Upper lobe of right lung (tissue), 1 donor: ENCODE results near the gene PLN. TPM values are rescaled to one million over a fixed set of nuclear protein-coding genes. Genes with fewer than 3 reads are reported as not detected.

Source experiments
- ATAC-seq: fragments of 200-7000 bp; cut with Tn5 transposase; one replicate; pipeline ENCODE4 v1.9.1; 2020; ENCODE audit warnings: mild to moderate bottlenecking, moderate library complexity
- DNase-seq: peaks from one replicate; pipeline ENCODE4 v3.0.0-alpha.2; 2020
- H3K27ac ChIP-seq: fragments of 200-600 bp; one replicate; pipeline ENCODE4 v1.8.0; 2022
- H3K27me3 ChIP-seq: fragments of 200-600 bp; one replicate; pipeline ENCODE4 v1.8.0; 2022; ENCODE audit warnings: mild to moderate bottlenecking
- H3K36me3 ChIP-seq: fragments of 200-600 bp; one replicate; pipeline ENCODE4 v1.8.0; 2022
- H3K4me1 ChIP-seq: fragments of 200-600 bp; one replicate; pipeline ENCODE4 v1.8.0; 2022
- H3K4me3 ChIP-seq: fragments of 200-600 bp; one replicate; pipeline ENCODE4 v1.8.0; 2022; ENCODE audit warnings: mild to moderate bottlenecking
- H3K9me3 ChIP-seq: fragments of 200-600 bp; one replicate; pipeline ENCODE4 v1.8.0; 2022
- intact Hi-C: fragments of 100-400 bp; cut with DNase I; formaldehyde crosslinking; loops from one replicate; pipeline ENCODE4 v1.11.0; 2022
- long read RNA-seq: library from polyadenylated mRNA; unstranded; transcript quantifications from one replicate; pipeline ENCODE4 v2.0.0, GENCODE V29; 2021
- total RNA-seq: library from RNA; stranded (reverse); fragmentation: NEBNext Ultra II Directional; extraction: Animal tissue kit (Norgen Biotek cat#: 25700); gene quantifications from one replicate; pipeline ENCODE4 v1.2.1, GENCODE V29; 2021
- TF ChIP-seq, protein P1 (sequence below): fragments of 200-600 bp; IDR thresholded peaks from one replicate; pipeline ENCODE4 v1.8.0; 2022; ENCODE audit warnings: antibody characterized with exemption
- donor health status: DM: no; HTN: yes; CAD: no; lungs with severe emphysema.

Gene PLN
- total RNA-seq: 5.8 TPM
- long read RNA-seq, transcript PLN-201 (2 exons, 2,001 nt): major isoform, 7 of 7 reads
- long read RNA-seq, partial matches to known transcripts: 0 of 7 reads
- long read RNA-seq, other reads (novel, unspliced or antisense): 0 of 7 reads

DNA sequence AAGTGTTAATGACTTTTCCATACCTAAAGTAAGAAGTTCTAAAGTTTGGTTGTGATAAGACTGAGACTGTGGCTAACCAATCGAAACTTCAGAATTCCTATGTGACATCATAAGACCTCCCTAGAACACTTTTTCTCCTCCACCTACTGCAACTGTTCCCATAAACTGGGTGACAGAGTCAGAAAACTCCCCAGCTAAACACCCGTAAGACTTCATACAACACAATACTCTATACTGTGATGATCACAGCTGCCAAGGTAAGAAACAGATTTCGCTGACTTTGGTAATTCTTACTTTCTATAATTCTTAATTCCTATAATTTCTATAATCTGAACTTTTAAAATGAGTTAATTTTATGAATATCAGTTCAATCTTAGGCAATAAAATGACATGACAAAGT, at the start of gene PLN:
PLN (plus strand) TSS at position 161 of the 400 bp plus-strand sequence. CDS start 10,626 bp downstream, outside the sequence.
- intact Hi-C loops: no loop called here
- Histone ChIP-seq H3K36me3 (no peaks in the 10 kb centered on the region), H3K4me1 (no peaks in the 10 kb centered on the region), H3K4me3 (no peak within 1 kb of the TSS), H3K27ac (no peak within 1 kb of the TSS), H3K9me3 (no peaks in the 10 kb centered on the region), H3K27me3 (no peaks in the 10 kb centered on the region)
- TF ChIP-seq, protein P1, sequence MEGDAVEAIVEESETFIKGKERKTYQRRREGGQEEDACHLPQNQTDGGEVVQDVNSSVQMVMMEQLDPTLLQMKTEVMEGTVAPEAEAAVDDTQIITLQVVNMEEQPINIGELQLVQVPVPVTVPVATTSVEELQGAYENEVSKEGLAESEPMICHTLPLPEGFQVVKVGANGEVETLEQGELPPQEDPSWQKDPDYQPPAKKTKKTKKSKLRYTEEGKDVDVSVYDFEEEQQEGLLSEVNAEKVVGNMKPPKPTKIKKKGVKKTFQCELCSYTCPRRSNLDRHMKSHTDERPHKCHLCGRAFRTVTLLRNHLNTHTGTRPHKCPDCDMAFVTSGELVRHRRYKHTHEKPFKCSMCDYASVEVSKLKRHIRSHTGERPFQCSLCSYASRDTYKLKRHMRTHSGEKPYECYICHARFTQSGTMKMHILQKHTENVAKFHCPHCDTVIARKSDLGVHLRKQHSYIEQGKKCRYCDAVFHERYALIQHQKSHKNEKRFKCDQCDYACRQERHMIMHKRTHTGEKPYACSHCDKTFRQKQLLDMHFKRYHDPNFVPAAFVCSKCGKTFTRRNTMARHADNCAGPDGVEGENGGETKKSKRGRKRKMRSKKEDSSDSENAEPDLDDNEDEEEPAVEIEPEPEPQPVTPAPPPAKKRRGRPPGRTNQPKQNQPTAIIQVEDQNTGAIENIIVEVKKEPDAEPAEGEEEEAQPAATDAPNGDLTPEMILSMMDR: no peak
- no peak for DNase-seq
- ATAC-seq: no peak

DNA sequence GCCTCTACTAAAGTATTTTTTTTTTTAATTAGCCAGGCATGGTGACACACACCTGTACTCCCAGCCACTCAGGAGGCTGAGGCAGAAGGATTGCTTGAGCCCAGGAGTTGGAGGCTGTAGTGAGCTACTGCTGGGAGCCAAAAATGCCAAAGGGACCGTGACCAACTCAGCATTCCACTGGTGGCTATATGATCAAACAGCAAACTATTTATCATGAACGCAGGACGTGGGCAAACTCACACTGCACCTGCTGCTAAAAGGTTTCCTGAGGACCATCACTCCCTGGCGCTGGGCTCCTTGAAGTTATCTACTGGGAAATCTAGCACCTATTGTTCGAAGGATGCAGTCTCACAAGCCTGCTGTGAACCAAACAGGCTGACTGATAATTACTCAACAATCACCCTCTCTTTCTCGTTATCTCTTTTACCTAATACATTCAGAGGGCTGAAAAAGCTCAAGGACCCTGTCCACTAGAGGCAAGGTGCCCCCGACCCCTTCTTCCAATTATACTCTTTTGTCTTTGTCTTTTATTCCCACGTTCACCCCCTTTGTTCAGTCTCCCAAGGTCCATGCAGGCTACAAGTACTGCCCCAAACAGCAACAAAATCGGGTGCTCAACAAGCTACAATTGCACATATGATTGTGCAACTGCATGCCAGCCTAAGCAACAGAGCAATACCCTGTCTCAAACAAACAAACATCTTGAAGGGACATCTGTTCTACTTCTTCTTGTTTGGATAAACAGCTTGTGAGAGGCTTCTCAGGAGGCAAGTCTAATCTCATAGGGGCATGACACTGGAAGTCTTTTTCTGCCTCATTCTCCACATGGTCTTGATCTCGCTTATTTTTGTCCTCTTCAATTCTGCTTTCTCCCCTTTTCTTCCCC, 47.7 kb upstream of the PLN start:
- no peak overlapping the region for H3K4me3 ChIP-seq
- H3K9me3 ChIP-seq: no peaks in the 10 kb centered on the region
- TF ChIP-seq, protein P1: no peak
- DNase-seq: no peak
- no peaks in the 10 kb centered on the region for H3K27me3 ChIP-seq
- no peaks in the 10 kb centered on the region for H3K4me1 ChIP-seq
- ATAC-seq: no peak
- no peaks in the 10 kb centered on the region for H3K36me3 ChIP-seq
- intact Hi-C loops: no loop called here
- no peak overlapping the region for H3K27ac ChIP-seq

DNA sequence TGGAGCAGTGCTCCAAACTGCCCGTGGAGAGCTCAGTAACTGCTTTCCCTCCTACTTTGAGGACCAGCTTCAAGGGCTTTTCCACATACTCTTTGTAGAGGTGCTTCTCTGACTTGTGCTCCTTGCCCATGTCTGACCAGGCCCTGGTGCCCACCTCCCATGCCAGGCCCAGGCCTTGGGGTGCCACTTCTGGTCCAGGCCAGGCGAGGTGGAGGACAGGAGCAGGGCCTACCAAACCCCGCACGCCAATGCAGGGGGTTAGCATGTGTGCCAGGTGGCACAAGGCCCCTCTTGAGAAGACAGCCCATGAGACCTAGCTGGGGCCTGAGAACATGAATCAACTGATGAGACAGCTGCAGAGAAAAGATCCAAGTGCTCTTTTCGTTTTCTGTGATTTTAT, 47.0 kb upstream of the PLN start:
- no peak for DNase-seq
- intact Hi-C loops: no loop called here
- no peak overlapping the region for H3K27ac ChIP-seq

DNA sequence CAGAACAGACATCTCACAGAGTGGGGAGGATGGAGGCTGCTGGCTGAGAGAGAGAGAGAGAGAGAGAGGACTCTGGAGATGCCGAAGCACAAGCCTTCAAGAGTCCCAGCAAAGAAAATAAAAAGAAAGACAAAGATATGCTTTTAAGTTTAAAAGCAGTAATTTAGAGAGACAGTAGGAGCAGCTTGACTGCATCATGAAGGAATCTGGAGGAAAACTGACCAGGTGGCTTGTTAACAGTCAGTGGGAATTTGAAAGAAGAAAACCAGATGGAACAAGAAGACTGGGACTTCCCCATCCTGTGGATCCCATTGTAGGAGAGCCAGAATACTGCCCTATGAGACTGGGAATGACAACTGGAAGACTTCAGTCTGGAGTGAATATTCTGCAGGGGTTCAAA, 46.3 kb upstream of the PLN start:
- Histone ChIP-seq H3K9me3 (no peaks in the 10 kb centered on the region), H3K27me3 (no peaks in the 10 kb centered on the region), H3K27ac (no peak overlapping the region), H3K36me3 (no peaks in the 10 kb centered on the region), H3K4me1 (no peaks in the 10 kb centered on the region), H3K4me3 (no peak overlapping the region)
- TF ChIP-seq, protein P1: no peak
- intact Hi-C loops: no loop called here
- ATAC-seq (no peak), DNase-seq (no peak)

More for the DNA sequence above, 47.0 kb upstream of the PLN start:
- Histone ChIP-seq H3K4me1 (no peaks in the 10 kb centered on the region), H3K9me3 (no peaks in the 10 kb centered on the region), H3K27me3 (no peaks in the 10 kb centered on the region), H3K36me3 (no peaks in the 10 kb centered on the region), H3K4me3 (no peak overlapping the region)
- no peak for ATAC-seq
- TF ChIP-seq, protein P1: no peak

DNA sequence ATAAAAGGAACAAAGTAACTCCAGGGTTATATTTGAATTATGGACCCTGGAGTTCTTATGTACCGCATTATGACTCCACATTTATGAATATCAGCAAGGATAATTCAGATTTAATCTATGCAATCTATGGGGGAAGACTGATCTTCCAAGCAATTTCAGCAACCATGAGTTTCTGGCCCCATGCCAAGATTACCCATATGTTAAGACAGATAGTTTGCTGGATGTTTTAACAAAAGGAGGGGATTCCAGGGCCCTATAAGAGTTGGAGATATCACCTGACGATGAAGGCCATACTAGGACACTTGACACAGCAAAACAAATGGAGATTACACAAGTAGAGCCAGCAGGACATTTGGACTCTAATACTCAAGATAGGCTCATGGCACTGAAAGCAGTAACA, 45.9 kb upstream of the PLN start:
- DNase-seq (no peak), ATAC-seq (no peak)
- H3K36me3 ChIP-seq: no peaks in the 10 kb centered on the region
- intact Hi-C loops: no loop called here
- no peak overlapping the region for H3K27ac ChIP-seq
- no peaks in the 10 kb centered on the region for H3K27me3 ChIP-seq
- no peaks in the 10 kb centered on the region for H3K4me1 ChIP-seq
- H3K4me3 ChIP-seq: no peak overlapping the region
- no peaks in the 10 kb centered on the region for H3K9me3 ChIP-seq
- TF ChIP-seq, protein P1: no peak
